Mesothelial cell of epicardium (in vitro differentiated cells): ENCODE data around the gene FADS2. TPM values are rescaled to one million over a fixed set of nuclear protein-coding genes. Genes with fewer than 3 reads are reported as not detected.
A peak's percentile ranks its signal among the peaks of the same experiment; 100 is the strongest.

Source experiments
- DNase-seq, 2 experiments: peaks; one replicate each; pipeline ENCODE4 v3.0.0; 2021; ENCODE audit warnings: low spot score in 2 of 2; ENCODE audit not compliant: unreplicated experiment in 2 of 2
- H3K27ac Mint-ChIP-seq: 2 replicates; pipeline ENCODE4 v1.8.0; 2021; ENCODE audit warnings: mixed read lengths
- H3K27me3 Mint-ChIP-seq: 2 replicates; pipeline ENCODE4 v1.8.0; 2021; ENCODE audit warnings: low read depth, mixed read lengths
- H3K36me3 Mint-ChIP-seq: 2 replicates; pipeline ENCODE4 v1.8.0; 2021; ENCODE audit warnings: mixed read lengths
- H3K4me1 Mint-ChIP-seq: 2 replicates; pipeline ENCODE4 v1.8.0; 2021; ENCODE audit warnings: mixed read lengths
- H3K4me3 Mint-ChIP-seq: 2 replicates; pipeline ENCODE4 v1.8.0; 2021; ENCODE audit warnings: mild to moderate bottlenecking, moderate library complexity, mixed read lengths
- H3K9me3 Mint-ChIP-seq: 2 replicates; pipeline ENCODE4 v1.8.0; 2021; ENCODE audit warnings: mixed read lengths
- total RNA-seq: library from RNA; stranded (reverse); gene quantifications from 3 replicates; pipeline ENCODE4 v1.2.1, GENCODE V29; 2021
- TF ChIP-seq, protein P1 (sequence below): fragments of 200-600 bp; sonication (generic); IDR thresholded peaks from one replicate; pipeline ENCODE4 v1.5.0; 2021; ENCODE audit warnings: antibody characterized with exemption; ENCODE audit not compliant: unreplicated experiment

FADS2 gene
- total RNA-seq, 1 donor from 2014 or later: 337 TPM

GRCh38 chr11:61793083-61793828, 34.8 kb upstream of the FADS2 start:
- no peak for DNase-seq
- peaks cover 25% of the 10 kb centered on the region for H3K4me1 Mint-ChIP-seq
- TF ChIP-seq, protein P1, sequence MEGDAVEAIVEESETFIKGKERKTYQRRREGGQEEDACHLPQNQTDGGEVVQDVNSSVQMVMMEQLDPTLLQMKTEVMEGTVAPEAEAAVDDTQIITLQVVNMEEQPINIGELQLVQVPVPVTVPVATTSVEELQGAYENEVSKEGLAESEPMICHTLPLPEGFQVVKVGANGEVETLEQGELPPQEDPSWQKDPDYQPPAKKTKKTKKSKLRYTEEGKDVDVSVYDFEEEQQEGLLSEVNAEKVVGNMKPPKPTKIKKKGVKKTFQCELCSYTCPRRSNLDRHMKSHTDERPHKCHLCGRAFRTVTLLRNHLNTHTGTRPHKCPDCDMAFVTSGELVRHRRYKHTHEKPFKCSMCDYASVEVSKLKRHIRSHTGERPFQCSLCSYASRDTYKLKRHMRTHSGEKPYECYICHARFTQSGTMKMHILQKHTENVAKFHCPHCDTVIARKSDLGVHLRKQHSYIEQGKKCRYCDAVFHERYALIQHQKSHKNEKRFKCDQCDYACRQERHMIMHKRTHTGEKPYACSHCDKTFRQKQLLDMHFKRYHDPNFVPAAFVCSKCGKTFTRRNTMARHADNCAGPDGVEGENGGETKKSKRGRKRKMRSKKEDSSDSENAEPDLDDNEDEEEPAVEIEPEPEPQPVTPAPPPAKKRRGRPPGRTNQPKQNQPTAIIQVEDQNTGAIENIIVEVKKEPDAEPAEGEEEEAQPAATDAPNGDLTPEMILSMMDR: no peak
- peak overlapping the region; percentile 90 for H3K4me3 Mint-ChIP-seq
- peaks cover 4% of the 10 kb centered on the region for H3K36me3 Mint-ChIP-seq
- H3K27ac Mint-ChIP-seq: peak overlapping the region; percentile 99
- no peaks in the 10 kb centered on the region for H3K27me3 Mint-ChIP-seq
- no peaks in the 10 kb centered on the region for H3K9me3 Mint-ChIP-seq

DNA sequence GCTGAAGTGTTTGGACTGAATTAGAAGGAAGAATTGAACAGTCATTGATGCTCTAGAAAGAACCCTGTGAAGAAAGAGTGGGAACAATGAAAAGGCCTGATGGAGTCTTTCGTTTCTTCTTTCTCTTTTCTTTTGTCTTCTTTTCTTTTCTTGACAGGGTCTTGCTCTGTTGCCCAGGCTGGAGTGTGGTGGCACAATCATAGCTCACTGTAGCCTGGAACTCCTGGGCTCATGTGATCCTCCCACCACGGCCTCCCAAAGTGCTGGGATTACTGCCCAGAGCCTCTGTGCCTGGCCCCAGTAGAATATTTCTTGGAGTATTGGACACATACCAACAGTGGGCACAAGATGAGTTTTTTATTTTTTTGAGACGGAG, 34.3 kb upstream of the FADS2 start:
- Mint-ChIP-seq H3K4me3 (peak overlapping the region; percentile 90), H3K9me3 (no peaks in the 10 kb centered on the region), H3K4me1 (peaks cover 25% of the 10 kb centered on the region), H3K36me3 (peaks cover 5% of the 10 kb centered on the region), H3K27me3 (no peaks in the 10 kb centered on the region), H3K27ac (peak overlapping the region; percentile 56)
- no peak for DNase-seq
- TF ChIP-seq, protein P1: no peak

- H3K27me3 Mint-ChIP-seq: no peaks in the 10 kb centered on the region
- no peak for DNase-seq
- TF ChIP-seq, protein P1: no peak
- H3K27ac Mint-ChIP-seq: no peak overlapping the region
- H3K36me3 Mint-ChIP-seq: peaks cover 4% of the 10 kb centered on the region
- H3K9me3 Mint-ChIP-seq: no peaks in the 10 kb centered on the region
- H3K4me3 Mint-ChIP-seq: no peak overlapping the region
- peaks cover 25% of the 10 kb centered on the region for H3K4me1 Mint-ChIP-seq
Observed at GRCh38 chr11:61794579-61794978, 33.5 kb upstream of the FADS2 start.

GRCh38 chr11:61795459-61795858, 32.6 kb upstream of the FADS2 start:
- Mint-ChIP-seq H3K4me1 (peaks cover 25% of the 10 kb centered on the region), H3K4me3 (no peak overlapping the region), H3K27ac (no peak overlapping the region), H3K27me3 (no peaks in the 10 kb centered on the region), H3K9me3 (no peaks in the 10 kb centered on the region), H3K36me3 (peaks cover 4% of the 10 kb centered on the region)
- TF ChIP-seq, protein P1: no peak
- no peak for DNase-seq

DNA sequence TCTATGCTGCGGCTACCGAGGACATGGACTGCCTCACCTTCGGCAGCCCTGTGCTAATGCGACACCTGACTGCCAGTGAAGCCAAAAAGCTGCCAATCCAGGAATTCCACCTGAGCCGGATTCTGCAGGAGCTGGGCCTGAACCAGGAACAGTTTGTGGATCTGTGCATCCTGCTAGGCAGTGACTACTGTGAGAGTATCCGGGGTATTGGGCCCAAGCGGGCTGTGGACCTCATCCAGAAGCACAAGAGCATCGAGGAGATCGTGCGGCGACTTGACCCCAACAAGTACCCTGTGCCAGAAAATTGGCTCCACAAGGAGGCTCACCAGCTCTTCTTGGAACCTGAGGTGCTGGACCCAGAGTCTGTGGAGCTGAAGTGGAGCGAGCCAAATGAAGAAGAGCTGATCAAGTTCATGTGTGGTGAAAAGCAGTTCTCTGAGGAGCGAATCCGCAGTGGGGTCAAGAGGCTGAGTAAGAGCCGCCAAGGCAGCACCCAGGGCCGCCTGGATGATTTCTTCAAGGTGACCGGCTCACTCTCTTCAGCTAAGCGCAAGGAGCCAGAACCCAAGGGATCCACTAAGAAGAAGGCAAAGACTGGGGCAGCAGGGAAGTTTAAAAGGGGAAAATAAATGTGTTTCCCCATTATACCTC, 32.1 kb upstream of the FADS2 start:
- H3K4me3 Mint-ChIP-seq: no peak overlapping the region
- H3K4me1 Mint-ChIP-seq: peaks cover 25% of the 10 kb centered on the region
- H3K27ac Mint-ChIP-seq: no peak overlapping the region
- H3K27me3 Mint-ChIP-seq: no peaks in the 10 kb centered on the region
- no peaks in the 10 kb centered on the region for H3K9me3 Mint-ChIP-seq
- H3K36me3 Mint-ChIP-seq: peaks cover 5% of the 10 kb centered on the region
- DNase-seq: no peak
- TF ChIP-seq, protein P1: no peak
